Mesendoderm (in vitro differentiated cells): ENCODE data around the gene ZFAND2A.
"Not testable (repeated sequence)": the region's sequence is repeated elsewhere in the genome, so short reads cannot be mapped to it uniquely, and the experiment has no call there.

Source experiments
- DNase-seq: peaks from one replicate; pipeline ENCODE4 v3.0.0; 2013
- H2AK5ac ChIP-seq: 2 replicates; pipeline ENCODE4 v1.6.1; 2013; ENCODE audit warnings: low read length, inconsistent platforms
- H2BK120ac ChIP-seq: 2 replicates; pipeline ENCODE4 v1.6.1; 2013; ENCODE audit warnings: low read depth, mild to moderate bottlenecking, low read length, moderate library complexity, mixed read lengths
- H2BK15ac ChIP-seq: replicated peaks from 2 replicates; pipeline ENCODE4 v1.6.1; 2013; ENCODE audit warnings: low read depth, mild to moderate bottlenecking, moderate library complexity
- H2BK5ac ChIP-seq: 2 replicates; pipeline ENCODE4 v1.6.1; 2013; ENCODE audit warnings: low read length, inconsistent platforms
- H3K18ac ChIP-seq: 2 replicates; pipeline ENCODE4 v1.6.1; 2013; ENCODE audit warnings: mild to moderate bottlenecking, low read length, mixed read lengths
- H3K23ac ChIP-seq: one replicate; pipeline ENCODE4 v1.6.1; 2013; ENCODE audit warnings: low read length
- H3K27ac ChIP-seq: 2 replicates; pipeline ENCODE4 v1.5.1; 2013; ENCODE audit warnings: low read depth, mild to moderate bottlenecking, inconsistent platforms, low read length, moderate library complexity
- H3K27me3 ChIP-seq: 2 replicates; pipeline ENCODE4 v1.6.1; 2013; ENCODE audit warnings: low read length, control low read depth, mild to moderate bottlenecking, inconsistent platforms; ENCODE audit not compliant: insufficient read depth, poor library complexity
- H3K36me3 ChIP-seq: 2 replicates; pipeline ENCODE4 v1.6.1; 2013; ENCODE audit warnings: low read length, inconsistent platforms; ENCODE audit not compliant: control insufficient read depth, insufficient read depth
- H3K4ac ChIP-seq: one replicate; pipeline ENCODE4 v1.6.1; 2013; ENCODE audit warnings: low read depth, mild to moderate bottlenecking, low read length, moderate library complexity
- H3K4me1 ChIP-seq: 2 replicates; pipeline ENCODE4 v1.6.1; 2013; ENCODE audit warnings: low read depth, low read length, inconsistent platforms; ENCODE audit not compliant: control insufficient read depth
- H3K4me2 ChIP-seq: 2 replicates; pipeline ENCODE4 v1.6.1; 2013; ENCODE audit warnings: low read length
- H3K4me3 ChIP-seq: 2 replicates; pipeline ENCODE4 v1.5.1; 2013; ENCODE audit warnings: mild to moderate bottlenecking, low read length
- H3K56ac ChIP-seq: one replicate; pipeline ENCODE4 v1.6.1; 2013; ENCODE audit warnings: low read length
- H3K79me1 ChIP-seq: 2 replicates; pipeline ENCODE4 v1.6.1; 2013; ENCODE audit warnings: low read length, inconsistent platforms
- H3K79me2 ChIP-seq: 2 replicates; pipeline ENCODE4 v1.6.1; 2013; ENCODE audit warnings: mild to moderate bottlenecking, low read length; ENCODE audit not compliant: control insufficient read depth, insufficient read depth
- H3K9ac ChIP-seq: 2 replicates; pipeline ENCODE4 v1.6.1; 2013; ENCODE audit warnings: low read length, inconsistent platforms
- H4K5ac ChIP-seq: one replicate; pipeline ENCODE4 v1.6.1; 2013; ENCODE audit warnings: low read length
- H4K8ac ChIP-seq: one replicate; pipeline ENCODE4 v1.6.1; 2013; ENCODE audit warnings: low read depth, mild to moderate bottlenecking, control low read depth, low read length, moderate library complexity
- WGBS: extraction: QIAGEN DNeasy Blood & Tissue Kit; methylation state at CpG from one replicate; pipeline ENCODE4 v1.1.7; 2013; ENCODE audit warnings: low lambda C conversion rate, missing lambda C conversion rate; ENCODE audit not compliant: insufficient coverage; ENCODE audit errors: extremely low coverage; 5-methylcytosine and 5-hydroxymethylcytosine counted together

ZFAND2A gene

GRCh38 chr7:1147873-1148272, 12.1 kb downstream of the ZFAND2A start:
- not testable (repeated sequence) for H4K8ac ChIP-seq

DNA sequence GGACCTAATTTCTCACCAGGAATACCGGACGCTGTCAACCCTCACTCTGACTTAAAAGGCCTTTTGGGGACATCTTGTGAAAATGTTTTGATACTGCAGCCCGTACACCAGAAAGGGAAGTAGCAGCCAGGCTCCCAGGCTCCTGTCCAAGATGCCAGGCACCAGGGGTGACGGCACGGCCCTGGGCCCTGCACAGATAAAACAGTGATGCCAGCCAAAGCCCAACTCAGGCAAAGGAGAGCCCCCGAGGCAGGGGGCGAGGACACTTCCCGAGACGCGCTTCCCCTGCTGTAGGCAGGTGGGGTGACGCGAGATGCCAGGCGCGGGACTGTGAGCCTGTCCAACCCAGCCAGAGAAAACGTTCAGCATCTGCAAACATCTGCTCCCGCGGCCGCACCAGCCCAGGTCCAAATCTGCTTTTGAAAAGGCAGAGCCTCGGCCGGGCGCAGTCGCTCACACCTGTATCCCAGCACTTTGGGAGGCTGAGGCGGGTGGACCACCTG, 15.7 kb downstream of the ZFAND2A start:
- H3K27me3 ChIP-seq, result no peaks in the 10 kb centered on the region
- no peaks in the 10 kb centered on the region for H3K4me1 ChIP-seq
- no peak for DNase-seq
- no peak overlapping the region for H2BK15ac ChIP-seq
- no peak overlapping the region for H3K4me2 ChIP-seq
- no CpG with 5 or more reads among the region's 23 CpGs for WGBS
- no peak overlapping the region for H3K9ac ChIP-seq
- no peak overlapping the region for H4K8ac ChIP-seq
- no peak overlapping the region for H3K27ac ChIP-seq
- H2AK5ac ChIP-seq, result no peak overlapping the region
- no peak overlapping the region for H3K18ac ChIP-seq
- H3K79me1 ChIP-seq, result no peaks in the 10 kb centered on the region
- no peaks in the 10 kb centered on the region for H3K36me3 ChIP-seq
- no peak overlapping the region for H4K5ac ChIP-seq
- no peak overlapping the region for H3K4me3 ChIP-seq
- no peak overlapping the region for H2BK5ac ChIP-seq
- no peak overlapping the region for H3K56ac ChIP-seq
- no peak overlapping the region for H2BK120ac ChIP-seq
- H3K23ac ChIP-seq, result no peak overlapping the region
- H3K79me2 ChIP-seq, result no peaks in the 10 kb centered on the region
- H3K4ac ChIP-seq, result no peak overlapping the region

More at GRCh38 chr7:1147873-1148272, 12.1 kb downstream of the ZFAND2A start:
- not testable (repeated sequence) for H2AK5ac ChIP-seq, H3K4me2 ChIP-seq, H3K23ac ChIP-seq, DNase-seq, H3K4me3 ChIP-seq, H3K4me1 ChIP-seq, H3K27ac ChIP-seq, H3K27me3 ChIP-seq, H2BK5ac ChIP-seq, H4K5ac ChIP-seq, H2BK120ac ChIP-seq, H3K56ac ChIP-seq, H3K18ac ChIP-seq, H2BK15ac ChIP-seq, H3K9ac ChIP-seq, H3K79me1 ChIP-seq, H3K36me3 ChIP-seq, H3K4ac ChIP-seq, H3K79me2 ChIP-seq
- WGBS, result no CpG with 5 or more reads among the region's 12 CpGs

- H3K79me2 ChIP-seq, H2BK120ac ChIP-seq, H4K5ac ChIP-seq, H2BK5ac ChIP-seq, DNase-seq, H3K23ac ChIP-seq, H3K27me3 ChIP-seq, H2BK15ac ChIP-seq, H3K27ac ChIP-seq, H3K9ac ChIP-seq, H3K4me1 ChIP-seq, H3K56ac ChIP-seq, H3K4me2 ChIP-seq, H3K79me1 ChIP-seq, H2AK5ac ChIP-seq, H3K4ac ChIP-seq, H3K4me3 ChIP-seq, H4K8ac ChIP-seq, H3K36me3 ChIP-seq, H3K18ac ChIP-seq: not testable (repeated sequence)
- WGBS, result no CpG with 5 or more reads among the region's 5 CpGs
These were observed 17.0 kb downstream of the ZFAND2A start for GRCh38 chr7:1143031-1143430.

- Histone ChIP-seq H3K4me2 (no peak overlapping the region), H3K36me3 (no peaks in the 10 kb centered on the region), H3K79me2 (peaks cover 3% of the 10 kb centered on the region), H3K56ac (no peak overlapping the region), H2BK5ac (no peak overlapping the region), H2BK120ac (no peak overlapping the region), H3K23ac (no peak overlapping the region), H2BK15ac (no peak overlapping the region), H4K5ac (no peak overlapping the region), H4K8ac (no peak overlapping the region), H3K18ac (no peak overlapping the region), H2AK5ac (no peak overlapping the region), H3K27me3 (no peaks in the 10 kb centered on the region), H3K4ac (no peak overlapping the region), H3K4me1 (peaks cover 3% of the 10 kb centered on the region), H3K9ac (no peak overlapping the region), H3K79me1 (peaks cover 3% of the 10 kb centered on the region), H3K4me3 (no peak overlapping the region), H3K27ac (no peak overlapping the region)
- no peak for DNase-seq
- no CpG with 5 or more reads among the region's 14 CpGs for WGBS
These were observed 17.9 kb downstream of the ZFAND2A start for GRCh38 chr7:1142051-1142635.

- Histone ChIP-seq H2BK5ac (no peak overlapping the region), H4K8ac (no peak overlapping the region), H3K79me2 (peaks cover 5% of the 10 kb centered on the region), H2BK15ac (no peak overlapping the region), H3K18ac (no peak overlapping the region), H2BK120ac (no peak overlapping the region), H3K79me1 (peaks cover 5% of the 10 kb centered on the region), H3K27me3 (no peaks in the 10 kb centered on the region), H4K5ac (no peak overlapping the region), H3K4me1 (peaks cover 4% of the 10 kb centered on the region), H3K36me3 (no peaks in the 10 kb centered on the region), H3K4me2 (no peak overlapping the region), H2AK5ac (no peak overlapping the region), H3K56ac (no peak overlapping the region), H3K9ac (no peak overlapping the region), H3K4ac (no peak overlapping the region), H3K27ac (no peak overlapping the region), H3K4me3 (no peak overlapping the region), H3K23ac (no peak overlapping the region)
- no CpG with 5 or more reads among the region's 6 CpGs for WGBS
- no peak for DNase-seq
These were observed 18.3 kb downstream of the ZFAND2A start for GRCh38 chr7:1141651-1142050.
